ENCODE measurements around the gene FBRSL1.

Gene FBRSL1

DNA sequence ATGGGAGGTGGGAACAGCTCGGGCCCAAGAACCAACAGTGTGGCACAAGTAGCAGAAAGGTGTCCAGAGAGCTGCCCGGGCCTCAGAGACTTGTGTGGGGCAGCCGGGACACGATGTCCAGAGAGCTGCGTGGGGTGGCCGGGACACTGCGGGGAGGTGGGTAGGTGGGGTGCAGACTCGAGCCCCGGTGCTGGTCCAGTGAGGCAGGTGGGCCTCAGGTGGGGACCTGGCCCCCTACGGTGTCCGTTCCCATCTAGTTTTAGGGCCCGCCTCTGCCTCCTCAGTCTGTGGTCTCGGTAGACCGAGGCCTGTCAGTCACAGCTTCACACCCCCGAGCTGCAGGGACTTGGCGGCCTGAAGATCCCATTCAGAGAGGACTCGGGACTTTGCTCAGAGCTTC lies 6.3 kb upstream of the FBRSL1 start:
- DNase-seq (ENCODE audit: low spot score), result no peak

- no peak for DNase-seq (ENCODE audit: low spot score)
Observed at GRCh38 chr12:132484183-132484890, 5.6 kb upstream of the FBRSL1 start.

- no peak for DNase-seq (ENCODE audit: low spot score)
Observed at GRCh38 chr12:132484891-132485441, 5.0 kb upstream of the FBRSL1 start.

DNA sequence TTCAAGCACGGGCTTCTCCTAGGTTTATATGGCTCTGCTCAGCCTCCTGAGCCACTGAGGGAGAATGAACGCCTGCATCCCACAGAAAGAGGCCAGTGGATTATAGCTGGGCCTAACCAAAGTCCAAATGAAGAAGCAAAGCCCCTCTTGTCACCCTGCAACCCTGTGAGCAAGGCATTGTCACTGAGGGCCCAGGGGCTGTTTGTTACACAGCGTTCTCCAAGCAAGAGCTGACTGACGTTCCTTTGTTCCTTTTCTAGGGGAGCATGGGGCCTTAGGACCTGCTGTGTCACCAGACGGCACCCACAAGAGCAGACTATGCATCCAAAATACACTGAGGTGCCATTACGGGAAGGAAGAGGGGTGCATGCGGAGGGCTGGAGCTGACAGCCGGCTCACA lies 4.3 kb upstream of the FBRSL1 start:
- no peak for DNase-seq (ENCODE audit: low spot score)

- DNase-seq (ENCODE audit: low spot score), result no peak
Observed at GRCh38 chr12:132486168-132486567, 3.8 kb upstream of the FBRSL1 start.

DNA sequence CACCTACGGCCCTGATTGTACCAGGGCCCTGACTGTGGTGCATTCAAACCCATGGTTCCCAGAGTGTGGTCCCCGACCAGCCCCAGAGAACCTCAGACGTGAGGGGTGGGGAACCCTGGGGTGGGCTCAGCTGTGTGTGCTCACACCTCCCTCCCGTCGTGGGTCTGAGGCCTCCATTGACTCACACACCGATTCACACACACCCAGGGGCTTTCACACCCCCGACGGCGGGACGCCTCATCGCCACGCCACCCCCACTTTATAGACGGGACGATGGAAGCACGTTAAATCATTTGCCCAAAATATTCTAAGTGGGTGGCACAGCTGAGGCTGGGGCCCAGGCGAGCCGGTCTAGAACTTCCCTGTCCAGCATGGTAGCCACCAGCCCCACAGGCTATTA lies 3.4 kb upstream of the FBRSL1 start:
- DNase-seq (ENCODE audit: low spot score), result no peak

DNA sequence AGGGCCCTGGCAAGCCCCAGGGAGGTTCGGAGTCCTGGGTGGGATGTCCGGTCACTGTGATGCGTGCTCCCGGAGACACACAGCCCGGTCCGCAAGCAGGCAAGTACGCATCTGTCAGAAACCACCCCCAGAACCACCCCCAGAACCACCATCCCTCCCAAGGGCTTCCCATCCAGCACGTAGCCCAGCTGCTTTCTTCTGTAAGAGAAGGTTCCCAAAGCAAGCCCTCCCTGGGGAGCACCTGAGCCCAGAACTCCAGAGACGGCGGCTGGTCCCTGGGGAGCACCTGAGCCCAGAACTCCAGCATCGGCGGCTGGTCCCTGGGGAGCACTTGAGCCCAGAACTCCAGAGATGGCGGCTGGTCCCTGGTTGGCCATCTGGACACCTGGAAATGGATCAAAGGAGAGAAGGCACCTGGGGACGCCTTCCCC lies 2.6 kb upstream of the FBRSL1 start:
- peak; percentile 67 for DNase-seq (ENCODE audit: low spot score)

DNA sequence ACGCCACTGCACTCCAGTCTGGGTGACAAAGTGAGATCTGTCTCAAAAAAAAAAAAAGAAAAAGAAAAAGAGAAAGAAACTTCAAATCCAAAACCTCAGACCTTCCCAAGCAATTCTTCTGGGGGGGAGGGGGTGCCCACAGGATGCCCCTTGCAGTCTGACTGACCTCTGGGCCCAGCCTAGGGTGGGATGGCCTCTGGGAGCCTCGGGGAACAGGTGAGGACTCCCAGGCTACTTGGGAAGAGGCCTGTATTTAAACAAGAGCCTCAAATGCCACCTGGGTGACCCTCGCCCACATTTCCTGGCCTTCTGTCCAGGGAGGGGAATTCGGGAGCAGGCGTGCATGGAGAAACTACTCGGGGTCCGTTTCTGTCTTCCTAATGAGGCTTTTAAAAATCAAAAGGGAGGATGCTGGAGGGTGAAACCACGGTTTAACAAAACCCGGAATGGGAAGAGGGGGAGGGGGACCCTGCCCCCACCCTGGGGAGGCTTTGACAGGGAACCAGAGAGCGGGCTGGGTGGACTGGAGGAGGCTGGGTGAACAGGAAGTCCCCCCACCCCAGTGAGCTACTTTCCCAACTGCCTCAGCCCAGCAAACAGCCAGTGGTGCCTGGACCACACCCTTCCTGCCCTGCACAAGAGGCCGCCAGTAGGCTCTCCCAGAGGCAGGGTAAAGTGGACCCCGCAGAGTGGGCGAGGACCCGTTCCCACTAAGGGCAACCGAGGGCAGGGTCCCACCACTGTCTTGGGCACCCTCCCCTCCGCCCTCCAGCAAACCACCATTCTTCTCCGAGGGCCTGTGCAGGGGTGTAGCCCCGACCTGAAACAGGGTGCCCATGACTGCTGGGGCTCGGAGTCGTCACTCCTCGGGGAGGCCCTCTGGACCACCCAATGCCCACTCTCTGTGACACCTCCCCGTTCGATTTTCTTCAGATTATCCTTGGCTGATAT lies 1.5 kb upstream of the FBRSL1 start:
- no peak for DNase-seq (ENCODE audit: low spot score)

GRCh38 chr12:132489078-132489601 lies 811 bp upstream of the FBRSL1 start:
- DNase-seq (ENCODE audit: low spot score), result no peak

GRCh38 chr12:132490422-132491137 lies 629 bp downstream of the FBRSL1 start:
- DNase-seq (ENCODE audit: low spot score), result peak; percentile 58

- no peak for DNase-seq (ENCODE audit: low spot score)
Observed at GRCh38 chr12:132491138-132491663, 1.2 kb downstream of the FBRSL1 start.

DNA sequence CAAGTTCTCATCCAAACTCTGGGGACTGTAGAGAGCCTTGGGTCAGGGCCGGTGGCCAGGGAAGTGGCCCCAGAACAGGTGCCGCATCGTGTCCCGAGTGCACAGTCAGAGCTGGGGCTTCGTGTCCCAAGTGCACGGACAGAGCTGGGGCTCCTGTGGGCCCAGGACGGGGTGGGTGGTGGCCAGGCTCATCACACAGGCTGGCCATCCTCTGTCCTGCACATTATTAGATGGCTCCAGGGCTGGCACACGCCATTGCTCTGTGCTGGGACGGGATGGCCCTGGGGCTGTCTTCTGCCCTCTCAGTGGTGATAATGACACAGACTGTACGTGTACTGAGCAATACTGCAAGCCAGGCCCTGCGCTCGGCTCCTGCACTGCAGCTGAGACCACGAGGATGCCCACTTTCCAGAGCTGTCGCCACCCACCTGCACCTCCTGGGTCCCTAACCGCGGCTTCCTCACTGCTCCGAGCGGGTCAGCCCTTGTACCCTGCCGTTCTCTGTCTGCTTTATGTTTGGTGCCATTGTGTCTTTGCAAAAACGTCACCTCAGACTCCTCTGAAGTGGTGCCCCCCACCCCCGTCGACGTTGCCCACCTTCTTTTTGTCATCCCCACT lies 1.9 kb downstream of the FBRSL1 start:
- DNase-seq (ENCODE audit: low spot score), result no peak

- DNase-seq (ENCODE audit: low spot score), result no peak
Observed at GRCh38 chr12:132492522-132492921, 2.6 kb downstream of the FBRSL1 start.

- DNase-seq (ENCODE audit: low spot score), result no peak
Observed at GRCh38 chr12:132492951-132493350, 3.0 kb downstream of the FBRSL1 start.

- no peak for DNase-seq (ENCODE audit: low spot score)
Observed at GRCh38 chr12:132493482-132494178, 3.7 kb downstream of the FBRSL1 start.

- DNase-seq (ENCODE audit: low spot score), result no peak
Observed at GRCh38 chr12:132494294-132495164, 4.6 kb downstream of the FBRSL1 start.

DNA sequence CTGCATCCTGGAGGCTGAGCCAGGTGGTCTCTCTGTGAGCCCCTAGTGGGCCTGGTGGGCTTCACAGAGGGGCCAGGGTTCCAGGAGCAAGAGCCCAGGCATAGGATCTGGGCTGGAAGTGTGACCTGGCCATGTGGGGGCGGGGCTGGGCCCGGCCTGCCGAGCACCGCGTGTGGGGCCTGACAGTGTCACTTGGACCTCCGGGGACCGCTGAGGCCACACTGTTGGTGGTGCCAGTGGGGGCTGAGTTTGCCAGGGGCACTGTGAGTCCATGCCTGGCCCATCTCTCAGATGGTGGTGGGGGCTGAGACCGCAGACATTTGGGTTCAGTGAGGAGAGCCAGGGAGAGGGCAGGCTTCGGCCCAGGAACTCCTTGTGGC lies 5.2 kb downstream of the FBRSL1 start:
- DNase-seq (ENCODE audit: low spot score), result no peak

- DNase-seq (ENCODE audit: low spot score), result no peak
Observed at GRCh38 chr12:132495629-132496357, 5.8 kb downstream of the FBRSL1 start.

DNA sequence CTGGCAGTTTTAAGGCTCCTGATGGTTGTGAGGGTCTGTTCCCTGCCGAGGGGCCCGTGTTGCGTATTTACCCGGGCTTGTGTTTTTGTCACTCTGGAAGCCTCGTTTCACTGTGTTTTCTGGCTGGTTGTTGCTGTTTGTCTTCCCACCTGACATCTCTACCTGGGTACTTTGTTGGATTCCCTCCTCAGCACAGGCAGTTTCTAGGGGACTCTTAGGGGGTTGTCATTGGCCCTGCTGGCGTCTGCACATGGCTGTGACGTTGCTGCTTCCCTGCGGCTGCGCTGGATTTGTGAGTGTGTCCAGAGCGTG lies 6.4 kb downstream of the FBRSL1 start:
- DNase-seq (ENCODE audit: low spot score), result no peak
